ENCODE data around the gene KDM2B.

KDM2B gene

DNA sequence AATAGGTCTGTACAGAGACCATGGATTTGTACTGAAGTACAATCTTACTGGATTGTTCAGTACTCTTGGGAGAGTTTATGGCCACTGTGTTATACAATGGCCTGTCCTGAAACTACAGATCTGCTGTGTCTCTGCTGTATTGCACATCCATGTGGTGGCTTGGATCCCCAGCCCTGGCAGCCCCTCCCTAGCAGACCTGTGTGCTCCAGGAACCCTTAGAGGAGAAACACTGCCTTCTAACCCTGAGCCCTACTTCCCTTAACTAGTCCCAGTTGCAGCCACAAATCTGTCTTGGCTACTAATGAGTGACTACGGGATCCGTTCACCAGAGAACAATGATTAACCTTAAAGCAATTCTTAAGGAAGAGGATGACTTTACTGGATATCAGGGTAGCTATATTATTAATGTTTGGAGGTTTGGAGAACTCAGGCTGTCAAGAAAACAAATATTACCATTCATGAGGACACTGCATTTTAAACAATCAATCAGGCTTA is 153.2 kb downstream of the KDM2B start:
- no peak overlapping the region for H3K4me2 ChIP-seq
- H3K27ac ChIP-seq = peak overlapping the region; percentile 76
- no peaks in the 10 kb centered on the region for H3K9me3 ChIP-seq
- no peak overlapping the region for H3K9ac ChIP-seq
- peaks cover 30% of the 10 kb centered on the region for H4K20me1 ChIP-seq
- H3K4me3 ChIP-seq = no peak overlapping the region
- TF ChIP-seq Cebpa-rat (IDR thresholded peaks at IDR 0.05) = no peak
- H3K36me3 ChIP-seq = peaks cover 95% of the 10 kb centered on the region
- H3K27me3 ChIP-seq = no peaks in the 10 kb centered on the region
- peaks cover 44% of the 10 kb centered on the region for H3K4me1 ChIP-seq

DNA sequence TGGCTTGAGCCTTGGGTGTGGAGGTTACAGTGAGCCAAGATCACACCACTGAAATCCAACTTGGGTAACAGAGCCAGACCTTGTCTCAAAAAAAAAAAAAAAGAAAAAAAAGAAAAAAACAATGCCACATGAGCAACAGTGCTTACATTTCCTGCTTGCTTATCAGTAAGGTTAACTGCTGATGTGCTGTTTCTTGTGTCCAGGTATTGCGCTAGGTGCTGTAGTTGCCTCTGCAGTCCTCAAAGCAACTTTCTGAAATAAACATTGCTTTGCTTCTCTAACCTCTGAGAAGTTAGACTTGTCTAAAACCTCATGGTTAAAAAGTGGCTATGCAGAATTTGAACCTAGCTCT is 156.2 kb downstream of the KDM2B start:
- Histone ChIP-seq H3K4me1 (peaks cover 42% of the 10 kb centered on the region), H3K36me3 (peaks cover 95% of the 10 kb centered on the region), H3K27ac (peak overlapping the region; percentile 76), H4K20me1 (peaks cover 8% of the 10 kb centered on the region; the same call in 1 of the 2 replicates), H3K9me3 (no peaks in the 10 kb centered on the region), H3K4me2 (peak overlapping the region; percentile 45), H3K9ac (no peak overlapping the region), H3K27me3 (no peaks in the 10 kb centered on the region), H3K4me3 (no peak overlapping the region)
- TF ChIP-seq Cebpa-rat (IDR thresholded peaks at IDR 0.05) = no peak

GRCh38 chr12:121423682-121424623 is 156.9 kb downstream of the KDM2B start:
- TF ChIP-seq Cebpa-rat (IDR thresholded peaks at IDR 0.05) = no peak
- Histone ChIP-seq H3K36me3 (peaks cover 95% of the 10 kb centered on the region), H3K4me1 (peaks cover 42% of the 10 kb centered on the region), H3K9ac (no peak overlapping the region), H3K4me2 (peak overlapping the region; percentile 5; the same call in 1 of the 2 replicates), H3K27ac (peak overlapping the region; percentile 76), H3K4me3 (no peak overlapping the region), H3K27me3 (no peaks in the 10 kb centered on the region), H4K20me1 (peaks cover 8% of the 10 kb centered on the region; the same call in 1 of the 2 replicates), H3K9me3 (no peaks in the 10 kb centered on the region)

GRCh38 chr12:121423253-121423652 is 157.6 kb downstream of the KDM2B start:
- TF ChIP-seq Cebpa-rat (IDR thresholded peaks at IDR 0.05) = no peak
- peaks cover 95% of the 10 kb centered on the region for H3K36me3 ChIP-seq
- no peak overlapping the region for H3K9ac ChIP-seq
- peak overlapping the region; percentile 76; the same call in 1 of the 2 replicates for H3K27ac ChIP-seq
- no peak overlapping the region for H3K4me2 ChIP-seq
- peaks cover 8% of the 10 kb centered on the region; the same call in 1 of the 2 replicates for H4K20me1 ChIP-seq
- no peaks in the 10 kb centered on the region for H3K9me3 ChIP-seq
- H3K27me3 ChIP-seq = no peaks in the 10 kb centered on the region
- H3K4me3 ChIP-seq = no peak overlapping the region
- peaks cover 42% of the 10 kb centered on the region for H3K4me1 ChIP-seq

DNA sequence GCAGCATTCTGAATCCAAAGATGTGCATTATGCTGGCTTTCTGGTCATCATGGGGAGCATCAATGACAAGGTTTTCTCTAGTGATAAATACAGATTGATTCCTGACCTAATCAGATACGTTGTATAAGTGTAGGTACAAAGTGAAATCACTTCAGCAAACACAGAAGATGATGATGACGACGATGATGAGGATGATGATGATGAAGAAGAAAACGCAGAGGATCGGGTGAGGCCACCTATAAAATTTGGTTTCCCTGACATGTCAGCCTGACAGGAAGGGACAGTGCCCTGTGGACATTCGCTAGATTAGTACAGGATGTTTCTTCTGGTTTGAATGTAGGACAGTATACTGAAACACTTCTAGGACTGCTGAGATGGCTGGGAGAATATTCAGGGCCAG is 160.7 kb downstream of the KDM2B start:
- no peak overlapping the region for H3K4me3 ChIP-seq
- H3K27ac ChIP-seq = no peak overlapping the region
- H3K9ac ChIP-seq = no peak overlapping the region
- no peaks in the 10 kb centered on the region for H3K27me3 ChIP-seq
- peaks cover 23% of the 10 kb centered on the region for H3K4me1 ChIP-seq
- no peaks in the 10 kb centered on the region for H3K9me3 ChIP-seq
- peaks cover 8% of the 10 kb centered on the region; the same call in 1 of the 2 replicates for H4K20me1 ChIP-seq
- no peak for TF ChIP-seq Cebpa-rat (IDR thresholded peaks at IDR 0.05)
- no peak overlapping the region for H3K4me2 ChIP-seq
- H3K36me3 ChIP-seq = peaks cover 96% of the 10 kb centered on the region

GRCh38 chr12:121417847-121418246 is 163.0 kb downstream of the KDM2B start:
- H3K9me3 ChIP-seq = no peaks in the 10 kb centered on the region
- no peak for TF ChIP-seq Cebpa-rat (IDR thresholded peaks at IDR 0.05)
- peaks cover 7% of the 10 kb centered on the region for H3K4me1 ChIP-seq
- H3K27ac ChIP-seq = no peak overlapping the region
- H3K4me3 ChIP-seq = no peak overlapping the region
- no peak overlapping the region for H3K4me2 ChIP-seq
- no peaks in the 10 kb centered on the region for H3K27me3 ChIP-seq
- no peaks in the 10 kb centered on the region for H4K20me1 ChIP-seq
- peaks cover 90% of the 10 kb centered on the region for H3K36me3 ChIP-seq
- no peak overlapping the region; the same call in 1 of the 2 replicates for H3K9ac ChIP-seq

- peaks cover 64% of the 10 kb centered on the region for H3K36me3 ChIP-seq
- H3K27ac ChIP-seq = no peak overlapping the region
- no peaks in the 10 kb centered on the region for H3K9me3 ChIP-seq
- peaks cover 27% of the 10 kb centered on the region; the same call in 1 of the 2 replicates for H4K20me1 ChIP-seq
- H3K4me3 ChIP-seq = no peak overlapping the region
- peaks cover 7% of the 10 kb centered on the region for H3K4me1 ChIP-seq
- H3K27me3 ChIP-seq = no peaks in the 10 kb centered on the region
- H3K9ac ChIP-seq = no peak overlapping the region
- TF ChIP-seq Cebpa-rat (IDR thresholded peaks at IDR 0.05) = no peak
- no peak overlapping the region for H3K4me2 ChIP-seq
These were observed 166.9 kb downstream of the KDM2B start for GRCh38 chr12:121413917-121414316.

DNA sequence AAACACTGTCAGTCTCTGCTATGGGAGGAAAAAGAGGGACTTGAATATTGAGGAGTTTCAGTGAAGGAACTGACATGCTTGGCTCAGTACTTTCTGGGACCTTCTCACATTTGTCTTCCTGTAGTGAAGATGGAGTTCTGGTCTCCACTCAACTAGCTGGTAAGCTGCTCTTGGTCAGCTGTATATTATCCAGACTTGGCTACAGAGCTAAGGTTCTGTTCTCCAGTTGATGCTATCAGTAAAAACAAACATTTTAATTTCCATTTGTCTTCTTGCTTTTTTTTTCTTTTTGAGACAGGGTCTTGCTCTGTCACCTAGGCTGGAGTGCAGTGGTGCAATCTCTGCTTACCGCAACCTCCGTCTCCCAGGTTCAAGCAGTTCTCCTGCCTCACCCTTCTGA is 175.6 kb downstream of the KDM2B start:
- Histone ChIP-seq H3K36me3 (peaks cover 63% of the 10 kb centered on the region), H4K20me1 (peaks cover 34% of the 10 kb centered on the region; the same call in 1 of the 2 replicates), H3K4me2 (no peak overlapping the region), H3K4me1 (peaks cover 19% of the 10 kb centered on the region), H3K27ac (no peak overlapping the region), H3K4me3 (no peak overlapping the region), H3K9ac (no peak overlapping the region), H3K9me3 (no peaks in the 10 kb centered on the region), H3K27me3 (no peaks in the 10 kb centered on the region)
- TF ChIP-seq Cebpa-rat (IDR thresholded peaks at IDR 0.05) = no peak

DNA sequence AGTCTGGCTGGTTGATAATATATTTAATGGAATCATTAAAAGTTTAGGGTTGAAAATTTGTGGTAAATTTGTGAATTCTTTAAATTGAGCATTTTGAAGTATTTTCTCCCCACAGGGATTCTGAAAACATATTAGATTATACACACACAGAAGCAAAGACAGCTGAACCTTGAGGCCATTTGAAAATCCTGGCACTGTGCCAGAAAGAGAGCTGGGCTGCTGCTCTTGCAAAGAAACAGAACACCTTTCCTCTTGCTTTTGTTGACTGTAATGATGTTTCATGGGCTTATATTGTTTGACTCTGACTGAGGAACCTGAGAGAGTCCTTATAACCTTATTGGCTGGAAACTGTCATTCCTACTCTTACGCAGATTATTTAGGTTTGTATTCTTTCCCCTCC is 176.1 kb downstream of the KDM2B start:
- Histone ChIP-seq H3K27me3 (no peaks in the 10 kb centered on the region), H3K4me1 (peaks cover 19% of the 10 kb centered on the region), H3K9ac (no peak overlapping the region), H3K27ac (no peak overlapping the region), H3K9me3 (no peaks in the 10 kb centered on the region), H3K4me3 (no peak overlapping the region), H3K36me3 (peaks cover 63% of the 10 kb centered on the region), H4K20me1 (peaks cover 31% of the 10 kb centered on the region; the same call in 1 of the 2 replicates), H3K4me2 (no peak overlapping the region)
- no peak for TF ChIP-seq Cebpa-rat (IDR thresholded peaks at IDR 0.05)

DNA sequence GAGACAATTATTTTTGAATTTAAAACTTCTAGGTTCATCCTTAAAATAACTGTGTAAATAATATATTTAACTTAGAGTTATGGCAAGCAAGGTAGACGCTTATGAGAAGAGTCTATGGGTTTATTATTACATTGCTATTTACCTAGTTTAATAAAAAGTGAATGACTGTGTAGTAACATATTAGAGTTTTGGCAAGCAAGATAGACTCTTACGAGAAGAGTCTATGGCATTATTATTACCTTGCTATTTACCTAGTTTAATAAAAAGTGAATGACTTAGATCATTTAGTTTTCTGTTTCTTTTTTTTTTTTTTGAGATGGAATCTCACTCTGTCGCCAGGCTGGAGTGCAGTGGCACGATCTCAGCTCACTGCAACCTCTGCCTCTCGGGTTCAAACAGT is 177.1 kb downstream of the KDM2B start:
- no peak overlapping the region for H3K4me3 ChIP-seq
- H3K36me3 ChIP-seq = peaks cover 53% of the 10 kb centered on the region
- H3K9ac ChIP-seq = no peak overlapping the region
- no peaks in the 10 kb centered on the region for H3K27me3 ChIP-seq
- peaks cover 21% of the 10 kb centered on the region; the same call in 1 of the 2 replicates for H4K20me1 ChIP-seq
- no peak overlapping the region for H3K4me2 ChIP-seq
- H3K9me3 ChIP-seq = no peaks in the 10 kb centered on the region
- H3K27ac ChIP-seq = no peak overlapping the region
- no peak for TF ChIP-seq Cebpa-rat (IDR thresholded peaks at IDR 0.05)
- H3K4me1 ChIP-seq = peaks cover 25% of the 10 kb centered on the region

Measured in BLaER1 (cell line).